Smooth muscle cell (in vitro differentiated cells): ENCODE results near the gene TBX6. TPM values are rescaled to one million over a fixed set of nuclear protein-coding genes. Genes with fewer than 3 reads are reported as not detected.

Experiments used
- DNase-seq: peaks from one replicate; lab custom pipeline; 2025; ENCODE audit not compliant: unreplicated experiment; lab: John Stamatoyannopoulos, UW
- H2AFZ ChIP-seq: fragments of 200-600 bp; sonication (generic); 2 replicates; pipeline ENCODE4 v1.6.0; 2016; ENCODE audit warnings: antibody characterized with exemption, low read depth, mild to moderate bottlenecking
- H3F3A ChIP-seq: fragments of 200-600 bp; sonication (generic); 2 replicates; pipeline ENCODE4 v1.6.0; 2017; ENCODE audit warnings: antibody characterized with exemption, low read depth
- H3K27ac ChIP-seq: fragments of 200-600 bp; sonication (generic); 2 replicates; pipeline ENCODE4 v1.5.1; 2016; ENCODE audit warnings: low read depth, mild to moderate bottlenecking
- H3K27me3 ChIP-seq: fragments of 200-600 bp; sonication (generic); 2 replicates; pipeline ENCODE4 v1.6.1; 2016; ENCODE audit warnings: low read depth, mild to moderate bottlenecking
- H3K36me3 ChIP-seq: fragments of 200-600 bp; sonication (generic); 2 replicates; pipeline ENCODE4 v1.5.1; 2016; ENCODE audit warnings: low read depth
- H3K4me1 ChIP-seq: fragments of 200-600 bp; sonication (generic); 2 replicates; pipeline ENCODE4 v1.5.1; 2016; ENCODE audit warnings: low read depth
- H3K4me2 ChIP-seq: fragments of 200-600 bp; sonication (generic); 2 replicates; pipeline ENCODE4 v1.6.0; 2016; ENCODE audit warnings: mild to moderate bottlenecking
- H3K4me3 ChIP-seq: fragments of 200-600 bp; sonication (generic); 2 replicates; pipeline ENCODE4 v1.5.1; 2016; ENCODE audit warnings: mild to moderate bottlenecking
- H3K79me2 ChIP-seq: fragments of 200-600 bp; sonication (generic); 2 replicates; pipeline ENCODE4 v1.6.0; 2016; ENCODE audit warnings: low read depth, mild to moderate bottlenecking
- H3K9ac ChIP-seq: fragments of 200-600 bp; sonication (generic); 2 replicates; pipeline ENCODE4 v1.6.0; 2016; ENCODE audit warnings: low read depth
- H3K9me3 ChIP-seq: fragments of 200-600 bp; sonication (generic); replicated peaks from 2 replicates; pipeline ENCODE4 v1.5.1; 2016; ENCODE audit warnings: low read depth
- H4K20me1 ChIP-seq: fragments of 200-600 bp; sonication (generic); 2 replicates; pipeline ENCODE4 v1.6.0; 2016; ENCODE audit warnings: low read depth
- CTCF ChIP-seq: fragments of 200-600 bp; sonication (generic); IDR thresholded peaks from 2 replicates; pipeline ENCODE4 v1.5.1; 2017; ENCODE audit warnings: borderline replicate concordance, mild to moderate bottlenecking, antibody characterized with exemption; ENCODE audit not compliant: insufficient read depth, poor library complexity, severe bottlenecking
- WGBS: methylation state at CpG from one replicate; pipeline ENCODE4 v1.1.7; 2016; ENCODE audit warnings: low lambda C conversion rate; 5-methylcytosine and 5-hydroxymethylcytosine counted together
- polyA plus RNA-seq: library from polyadenylated mRNA; unstranded; fragments of >200 nt; fragmentation: Nextera tagmentation; extraction: Ambion mirVana; gene quantifications from 2 replicates; pipeline ENCODE4 v1.2.1, GENCODE V29; 2016
- total RNA-seq: library from RNA; depleted of rRNA; stranded (reverse); fragments of >200 nt; gene quantifications from 2 replicates; pipeline ENCODE4 v1.2.3, GENCODE V29; 2014

The TBX6 gene
- total and polyA plus RNA-seq, 2 experiments from 2014 or later = 0.13 to 1.6 TPM

DNA sequence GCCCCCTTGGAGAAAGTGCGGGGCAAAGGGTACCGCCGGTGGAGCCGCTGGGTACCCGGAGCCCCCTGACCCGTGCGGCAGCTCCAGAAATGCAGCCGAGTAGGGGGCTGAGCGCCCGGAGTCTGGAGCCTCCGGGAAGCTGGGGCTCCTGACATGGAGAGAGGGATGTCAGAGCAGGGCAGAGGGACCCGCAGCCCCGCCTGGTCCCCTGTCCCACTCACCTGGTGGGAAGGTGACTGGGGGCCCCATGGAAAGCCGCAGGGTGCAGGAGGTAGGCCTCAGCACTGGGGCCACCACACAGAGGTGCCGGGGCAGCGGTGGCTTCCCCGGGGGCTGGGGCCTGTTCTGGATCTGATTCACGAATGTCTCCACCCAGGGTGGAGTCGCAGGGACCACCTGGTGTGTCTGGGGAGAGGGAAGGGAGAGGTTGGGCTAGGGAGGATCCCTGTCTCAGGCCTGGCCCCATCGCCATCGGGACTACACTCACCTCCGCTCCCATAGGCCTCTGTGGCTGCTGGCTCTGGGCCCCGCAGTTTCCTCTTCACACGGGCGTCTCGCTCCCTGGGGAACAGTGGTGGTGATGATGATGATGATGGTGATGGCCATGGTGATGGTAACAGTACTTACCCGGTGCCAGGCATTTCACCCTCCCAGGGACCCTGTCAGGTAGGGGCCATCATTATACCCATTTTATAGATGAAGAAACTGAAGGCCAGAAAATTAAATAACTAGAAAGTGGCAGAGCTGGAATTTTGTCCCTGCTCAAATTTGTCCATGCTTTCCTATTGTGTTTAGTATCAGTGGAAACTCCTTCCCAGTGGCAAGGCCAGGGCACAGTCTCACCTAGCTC, 5.2 kb downstream of the TBX6 start:
- H3K4me3 ChIP-seq = no peak overlapping the region
- peaks cover 6% of the 10 kb centered on the region for H3K4me1 ChIP-seq
- H3K27ac ChIP-seq = no peak overlapping the region
- H2AFZ ChIP-seq = no peak overlapping the region
- no peak overlapping the region for H3K4me2 ChIP-seq
- 97% methylated on average over 27 of the region's 27 CpGs for WGBS
- H3K79me2 ChIP-seq = no peaks in the 10 kb centered on the region
- no peaks in the 10 kb centered on the region for H3K27me3 ChIP-seq
- H3K36me3 ChIP-seq = no peaks in the 10 kb centered on the region
- H4K20me1 ChIP-seq = peaks cover 11% of the 10 kb centered on the region
- no peak for DNase-seq
- TF ChIP-seq CTCF = no peak
- no peaks in the 10 kb centered on the region for H3K9me3 ChIP-seq
- H3K9ac ChIP-seq = no peak overlapping the region
- H3F3A ChIP-seq = peaks cover 17% of the 10 kb centered on the region

DNA sequence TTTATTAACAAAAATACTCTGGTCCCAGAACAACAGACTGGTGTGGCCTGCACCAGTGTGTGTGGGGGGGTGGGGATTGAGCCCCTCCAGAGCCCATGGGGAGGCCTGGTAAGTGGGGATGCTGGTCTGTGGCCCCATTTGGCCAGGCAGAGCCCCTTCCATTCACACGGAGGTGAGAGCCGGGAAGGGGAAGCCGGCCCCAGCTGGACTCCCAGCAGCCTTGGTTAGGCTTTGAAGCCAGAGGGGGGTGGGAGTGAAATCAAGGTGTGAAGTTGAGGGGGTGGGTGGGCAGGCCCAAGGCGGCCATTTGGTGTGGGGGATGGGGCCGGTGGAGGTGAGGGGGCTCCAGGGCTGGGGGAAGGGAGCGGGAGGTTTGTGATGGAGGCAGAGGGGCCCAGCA, 5.9 kb downstream of the TBX6 start:
- no peak for TF ChIP-seq CTCF
- H3K4me1 ChIP-seq = no peaks in the 10 kb centered on the region
- peaks cover 18% of the 10 kb centered on the region for H4K20me1 ChIP-seq
- no peaks in the 10 kb centered on the region for H3K79me2 ChIP-seq
- H3K9ac ChIP-seq = no peak overlapping the region
- no peaks in the 10 kb centered on the region for H3K36me3 ChIP-seq
- no peak overlapping the region for H3K27ac ChIP-seq
- H3K27me3 ChIP-seq = no peaks in the 10 kb centered on the region
- 82% methylated on average over 5 of the region's 6 CpGs for WGBS
- no peak overlapping the region for H3K4me3 ChIP-seq
- peaks cover 17% of the 10 kb centered on the region for H3F3A ChIP-seq
- H2AFZ ChIP-seq = no peak overlapping the region
- DNase-seq = no peak
- no peaks in the 10 kb centered on the region for H3K9me3 ChIP-seq
- H3K4me2 ChIP-seq = no peak overlapping the region

- H3K27me3 ChIP-seq = no peaks in the 10 kb centered on the region
- no peaks in the 10 kb centered on the region for H3K36me3 ChIP-seq
- H3F3A ChIP-seq = peaks cover 12% of the 10 kb centered on the region
- no peak overlapping the region for H3K27ac ChIP-seq
- no peak overlapping the region for H3K9ac ChIP-seq
- peaks cover 2% of the 10 kb centered on the region for H3K79me2 ChIP-seq
- 90% methylated on average over 3 of the region's 3 CpGs for WGBS
- no peak for TF ChIP-seq CTCF
- peaks cover 21% of the 10 kb centered on the region for H4K20me1 ChIP-seq
- H3K4me1 ChIP-seq = no peaks in the 10 kb centered on the region
- DNase-seq = no peak
- no peak overlapping the region for H3K4me3 ChIP-seq
- H3K9me3 ChIP-seq = no peaks in the 10 kb centered on the region
- no peak overlapping the region for H2AFZ ChIP-seq
- H3K4me2 ChIP-seq = no peak overlapping the region
These were observed 6.5 kb downstream of the TBX6 start for GRCh38 chr16:30085247-30085646.

- H3F3A ChIP-seq = peaks cover 9% of the 10 kb centered on the region
- H3K27ac ChIP-seq = no peak overlapping the region
- peaks cover 24% of the 10 kb centered on the region for H4K20me1 ChIP-seq
- no peak for TF ChIP-seq CTCF
- H3K36me3 ChIP-seq = no peaks in the 10 kb centered on the region
- H3K9ac ChIP-seq = no peak overlapping the region
- H2AFZ ChIP-seq = no peak overlapping the region
- no peak overlapping the region for H3K4me3 ChIP-seq
- no peak for DNase-seq
- H3K9me3 ChIP-seq = no peaks in the 10 kb centered on the region
- H3K79me2 ChIP-seq = peaks cover 6% of the 10 kb centered on the region
- 95% methylated on average over 17 of the region's 17 CpGs for WGBS
- no peaks in the 10 kb centered on the region for H3K27me3 ChIP-seq
- H3K4me1 ChIP-seq = no peaks in the 10 kb centered on the region
- H3K4me2 ChIP-seq = no peak overlapping the region
These were observed 6.9 kb downstream of the TBX6 start for GRCh38 chr16:30084816-30085159.
